HG03442 (cell line): Measurements from ENCODE around the gene PALS2.

ENCODE experiments used
- ATAC-seq: cut with Tn5 transposase; IDR thresholded peaks from one replicate; pipeline ENCODE4 v1.9.1; 2021; ENCODE audit warnings: mild to moderate bottlenecking, moderate library complexity; ENCODE audit not compliant: unreplicated experiment

The PALS2 gene

GRCh38 chr7:24587853-24588252 lies 14.6 kb downstream of the PALS2 start:
- peak; percentile 51 for ATAC-seq

GRCh38 chr7:24591152-24591551 lies 17.9 kb downstream of the PALS2 start:
- no peak for ATAC-seq

- peak; percentile 53 for ATAC-seq
Observed at GRCh38 chr7:24595671-24596418, 22.6 kb downstream of the PALS2 start.

- no peak for ATAC-seq
Observed at GRCh38 chr7:24597014-24597413, 23.8 kb downstream of the PALS2 start.

- ATAC-seq = no peak
Observed at GRCh38 chr7:24601600-24601999, 28.3 kb downstream of the PALS2 start.

- no peak for ATAC-seq
Observed at GRCh38 chr7:24602860-24603456, 29.7 kb downstream of the PALS2 start.

GRCh38 chr7:24604630-24605029 lies 31.4 kb downstream of the PALS2 start:
- no peak for ATAC-seq

GRCh38 chr7:24608504-24608903 lies 35.3 kb downstream of the PALS2 start:
- no peak for ATAC-seq

GRCh38 chr7:24609059-24609458 lies 35.8 kb downstream of the PALS2 start:
- no peak for ATAC-seq

GRCh38 chr7:24609570-24609969 lies 36.3 kb downstream of the PALS2 start:
- ATAC-seq = no peak

- no peak for ATAC-seq
Observed at GRCh38 chr7:24611130-24611529, 37.9 kb downstream of the PALS2 start.

GRCh38 chr7:24617957-24618616 lies 44.8 kb downstream of the PALS2 start:
- no peak for ATAC-seq

GRCh38 chr7:24619978-24620377 lies 46.7 kb downstream of the PALS2 start:
- no peak for ATAC-seq

- ATAC-seq = no peak
Observed at GRCh38 chr7:24622646-24623182, 49.5 kb downstream of the PALS2 start.
